Measurements from ENCODE around the gene ZSCAN4. TPM values are rescaled to one million over a fixed set of nuclear protein-coding genes. Genes with fewer than 3 reads are reported as not detected.

The ZSCAN4 gene
- total RNA-seq, 1 donor from 2014 or later: not detected

DNA sequence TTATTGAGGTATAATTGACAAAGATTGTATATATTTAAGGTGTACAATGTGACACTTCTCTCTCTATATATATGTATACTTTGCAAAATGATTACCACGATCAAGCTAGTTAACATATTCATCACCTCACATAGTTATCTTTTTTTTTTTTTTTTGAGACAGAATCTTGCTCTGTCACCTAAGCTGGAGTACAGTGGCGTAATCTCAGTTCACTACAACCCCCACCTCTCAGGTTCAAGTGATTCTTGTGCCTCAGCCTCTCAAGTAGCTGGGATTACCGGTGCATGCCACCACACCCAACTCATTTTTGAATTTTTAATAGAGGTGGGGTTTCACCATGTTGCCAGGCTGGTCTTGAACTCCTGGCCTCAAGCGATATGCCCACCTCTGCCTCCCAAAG, 3.7 kb downstream of the ZSCAN4 start:
- Histone ChIP-seq H3K4me1 (ENCODE audit: control insufficient read depth in 3 of 3, insufficient read depth in 3 of 3, low read length in 3 of 3) (no peaks in the 10 kb centered on the region), H3K36me3 (ENCODE audit: control insufficient read depth in 3 of 3, insufficient read depth in 3 of 3, low read length in 3 of 3) (no peaks in the 10 kb centered on the region), H3K27ac (ENCODE audit: low read depth, low read length) (no peak overlapping the region), H3K27me3 (ENCODE audit: control insufficient read depth in 3 of 3, insufficient read depth in 3 of 3, low read length in 3 of 3) (peaks cover 0 to 6% (median 0%) of the 10 kb centered on the region in 3 donors), H3K4me3 (ENCODE audit: low read length in 3 of 3) (no peak overlapping the region), H3K9me3 (ENCODE audit: control insufficient read depth in 3 of 3, low read length in 3 of 3) (peaks cover 0 to 2% (median 0%) of the 10 kb centered on the region in 3 donors), H3K9ac (ENCODE audit: low read depth in 1 of 3, low read length in 3 of 3) (no peak overlapping the region)

GRCh38 chr19:57675881-57676280, 7.1 kb downstream of the ZSCAN4 start:
- Histone ChIP-seq H3K9ac (ENCODE audit: low read depth in 1 of 3, low read length in 3 of 3) (no peak overlapping the region), H3K4me3 (ENCODE audit: low read length in 3 of 3) (no peak overlapping the region), H3K27me3 (ENCODE audit: control insufficient read depth in 3 of 3, insufficient read depth in 3 of 3, low read length in 3 of 3) (no peaks in the 10 kb centered on the region), H3K27ac (ENCODE audit: low read depth, low read length) (no peak overlapping the region), H3K4me1 (ENCODE audit: control insufficient read depth in 3 of 3, insufficient read depth in 3 of 3, low read length in 3 of 3) (no peaks in the 10 kb centered on the region), H3K9me3 (ENCODE audit: control insufficient read depth in 3 of 3, low read length in 3 of 3) (peaks cover 0 to 3% (median 2%) of the 10 kb centered on the region in 3 donors), H3K36me3 (ENCODE audit: control insufficient read depth in 3 of 3, insufficient read depth in 3 of 3, low read length in 3 of 3) (no peaks in the 10 kb centered on the region)

DNA sequence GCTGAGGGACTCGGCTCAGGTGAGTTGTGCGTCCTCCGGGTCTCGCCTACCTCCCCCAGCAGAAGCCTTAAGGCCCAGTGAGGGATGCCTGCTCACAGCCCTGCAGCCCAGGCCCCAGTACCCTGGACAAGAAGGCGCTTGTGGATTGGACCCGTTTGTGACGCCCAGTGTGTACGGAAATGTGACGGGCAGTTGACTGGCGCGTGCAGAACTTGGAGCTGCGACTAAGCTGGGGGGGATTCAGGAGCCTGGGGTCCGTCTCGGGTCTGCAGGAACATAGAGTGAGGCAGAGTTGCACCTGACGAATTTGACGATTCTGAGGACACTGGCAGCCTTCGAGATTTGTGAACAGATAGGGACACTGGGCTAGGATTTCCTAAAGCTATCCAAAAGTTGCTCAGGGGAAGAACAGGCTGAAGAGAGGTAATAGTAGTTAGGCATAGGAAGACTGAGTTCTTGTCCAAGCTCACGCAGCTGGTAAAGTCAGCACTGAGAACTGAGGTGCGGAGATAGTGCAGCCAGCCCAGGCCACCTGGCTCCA, 13.6 kb downstream of the ZSCAN4 start:
- Histone ChIP-seq H3K4me3 (ENCODE audit: low read length in 3 of 3) (peak overlapping the region; percentile 87 to 98 (median 98)), H3K9me3 (ENCODE audit: control insufficient read depth in 3 of 3, low read length in 3 of 3) (peaks cover 26 to 38% (median 31%) of the 10 kb centered on the region in 3 donors), H3K27ac (ENCODE audit: low read depth, low read length) (no peak overlapping the region), H3K9ac (ENCODE audit: low read depth in 1 of 3, low read length in 3 of 3) (peak overlapping the region; percentile 77 to 88 (median 79)), H3K27me3 (ENCODE audit: control insufficient read depth in 3 of 3, insufficient read depth in 3 of 3, low read length in 3 of 3) (no peaks in the 10 kb centered on the region), H3K36me3 (ENCODE audit: control insufficient read depth in 3 of 3, insufficient read depth in 3 of 3, low read length in 3 of 3) (peaks cover 33 to 41% (median 34%) of the 10 kb centered on the region in 3 donors), H3K4me1 (ENCODE audit: control insufficient read depth in 3 of 3, insufficient read depth in 3 of 3, low read length in 3 of 3) (peaks cover 9 to 24% (median 13%) of the 10 kb centered on the region in 3 donors)

GRCh38 chr19:57686727-57687126, 18.0 kb downstream of the ZSCAN4 start:
- peaks cover 44 to 56% (median 54%) of the 10 kb centered on the region in 3 donors for H3K9me3 ChIP-seq (ENCODE audit: control insufficient read depth in 3 of 3, low read length in 3 of 3)

GRCh38 chr19:57687363-57688010, 18.8 kb downstream of the ZSCAN4 start:
- peaks cover 7 to 18% (median 9%) of the 10 kb centered on the region in 3 donors for H3K4me1 ChIP-seq (ENCODE audit: control insufficient read depth in 3 of 3, insufficient read depth in 3 of 3, low read length in 3 of 3)
- no peak overlapping the region for H3K27ac ChIP-seq (ENCODE audit: low read depth, low read length)
- no peaks in the 10 kb centered on the region for H3K27me3 ChIP-seq (ENCODE audit: control insufficient read depth in 3 of 3, insufficient read depth in 3 of 3, low read length in 3 of 3)
- peaks cover 42 to 49% (median 46%) of the 10 kb centered on the region in 3 donors for H3K36me3 ChIP-seq (ENCODE audit: control insufficient read depth in 3 of 3, insufficient read depth in 3 of 3, low read length in 3 of 3)
- H3K4me3 ChIP-seq (ENCODE audit: low read length in 3 of 3): peak overlapping the region in 1 of 3 donors; percentile 25
- peaks cover 44 to 56% (median 54%) of the 10 kb centered on the region in 3 donors for H3K9me3 ChIP-seq (ENCODE audit: control insufficient read depth in 3 of 3, low read length in 3 of 3)
- H3K9ac ChIP-seq (ENCODE audit: low read depth in 1 of 3, low read length in 3 of 3): no peak overlapping the region

More at GRCh38 chr19:57686727-57687126, 18.0 kb downstream of the ZSCAN4 start:
- no peaks in the 10 kb centered on the region for H3K27me3 ChIP-seq (ENCODE audit: control insufficient read depth in 3 of 3, insufficient read depth in 3 of 3, low read length in 3 of 3)
- H3K4me3 ChIP-seq (ENCODE audit: low read length in 3 of 3): peak overlapping the region in 1 of 3 donors; percentile 25
- peaks cover 42 to 49% (median 46%) of the 10 kb centered on the region in 3 donors for H3K36me3 ChIP-seq (ENCODE audit: control insufficient read depth in 3 of 3, insufficient read depth in 3 of 3, low read length in 3 of 3)
- H3K4me1 ChIP-seq (ENCODE audit: control insufficient read depth in 3 of 3, insufficient read depth in 3 of 3, low read length in 3 of 3): peaks cover 9 to 24% (median 13%) of the 10 kb centered on the region in 3 donors
- H3K9ac ChIP-seq (ENCODE audit: low read depth in 1 of 3, low read length in 3 of 3): no peak overlapping the region
- no peak overlapping the region for H3K27ac ChIP-seq (ENCODE audit: low read depth, low read length)

DNA sequence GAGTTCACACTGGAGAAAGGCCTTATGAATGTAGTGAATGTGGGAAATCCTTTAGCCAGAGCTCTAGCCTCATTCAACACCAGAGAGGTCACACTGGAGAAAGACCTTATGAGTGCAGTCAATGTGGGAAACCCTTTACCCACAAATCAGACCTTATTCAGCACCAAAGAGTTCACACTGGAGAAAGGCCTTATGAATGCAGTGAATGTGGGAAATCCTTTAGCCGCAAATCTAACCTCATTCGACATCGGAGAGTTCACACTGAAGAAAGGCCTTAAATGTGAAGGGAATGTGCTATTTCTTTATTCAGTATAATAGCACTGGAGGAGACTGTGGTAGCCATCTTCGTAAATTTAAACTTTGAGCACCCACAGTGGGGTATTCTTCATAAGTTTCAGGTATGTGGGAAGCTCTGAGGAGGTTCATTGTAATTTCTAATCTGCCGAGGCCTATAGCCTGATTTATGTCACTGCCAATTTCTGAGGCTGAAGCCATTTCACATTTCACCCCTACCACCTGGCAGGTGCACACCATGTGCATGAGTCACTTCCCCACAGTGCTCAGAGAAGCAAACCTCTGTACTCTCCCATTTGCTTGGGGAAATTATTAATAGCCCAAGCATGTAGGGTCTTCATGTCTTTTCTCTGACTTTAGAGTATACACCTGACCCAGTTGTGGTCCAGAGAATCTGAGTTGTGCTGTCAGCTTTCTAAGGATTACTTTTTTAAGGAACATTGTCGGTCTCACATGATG, 19.5 kb downstream of the ZSCAN4 start:
- H3K27ac ChIP-seq (ENCODE audit: low read depth, low read length): no peak overlapping the region
- peaks cover 44 to 49% (median 46%) of the 10 kb centered on the region in 3 donors for H3K36me3 ChIP-seq (ENCODE audit: control insufficient read depth in 3 of 3, insufficient read depth in 3 of 3, low read length in 3 of 3)
- peaks cover 47 to 57% (median 56%) of the 10 kb centered on the region in 3 donors for H3K9me3 ChIP-seq (ENCODE audit: control insufficient read depth in 3 of 3, low read length in 3 of 3)
- no peaks in the 10 kb centered on the region for H3K27me3 ChIP-seq (ENCODE audit: control insufficient read depth in 3 of 3, insufficient read depth in 3 of 3, low read length in 3 of 3)
- H3K4me1 ChIP-seq (ENCODE audit: control insufficient read depth in 3 of 3, insufficient read depth in 3 of 3, low read length in 3 of 3): peaks cover 0 to 11% (median 3%) of the 10 kb centered on the region in 3 donors
- no peak overlapping the region for H3K9ac ChIP-seq (ENCODE audit: low read depth in 1 of 3, low read length in 3 of 3)
- peak overlapping the region in 1 of 3 donors; percentile 26 for H3K4me3 ChIP-seq (ENCODE audit: low read length in 3 of 3)

DNA sequence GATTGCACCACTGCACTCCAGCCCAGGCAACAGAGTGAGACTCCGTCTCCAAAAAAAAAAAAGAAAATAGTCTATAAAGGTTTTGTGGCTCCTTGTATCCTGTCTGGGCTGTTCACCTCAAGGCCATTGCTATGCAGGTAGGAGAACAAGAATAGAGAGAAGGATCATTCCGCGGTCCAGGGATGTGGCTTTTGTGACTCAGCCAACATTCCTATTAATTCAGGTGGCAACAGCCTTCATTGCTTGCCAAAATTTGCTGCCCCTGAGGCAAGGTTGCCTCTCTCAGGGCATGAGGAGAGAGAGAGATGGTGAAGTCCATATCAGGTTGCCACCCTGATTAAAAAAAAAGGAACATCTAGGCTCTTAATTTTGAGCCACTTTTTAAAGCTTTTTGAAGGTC, 21.0 kb downstream of the ZSCAN4 start:
- H3K36me3 ChIP-seq (ENCODE audit: control insufficient read depth in 3 of 3, insufficient read depth in 3 of 3, low read length in 3 of 3): peaks cover 33 to 39% (median 36%) of the 10 kb centered on the region in 3 donors
- H3K27me3 ChIP-seq (ENCODE audit: control insufficient read depth in 3 of 3, insufficient read depth in 3 of 3, low read length in 3 of 3): no peaks in the 10 kb centered on the region
- no peak overlapping the region for H3K27ac ChIP-seq (ENCODE audit: low read depth, low read length)

DNA sequence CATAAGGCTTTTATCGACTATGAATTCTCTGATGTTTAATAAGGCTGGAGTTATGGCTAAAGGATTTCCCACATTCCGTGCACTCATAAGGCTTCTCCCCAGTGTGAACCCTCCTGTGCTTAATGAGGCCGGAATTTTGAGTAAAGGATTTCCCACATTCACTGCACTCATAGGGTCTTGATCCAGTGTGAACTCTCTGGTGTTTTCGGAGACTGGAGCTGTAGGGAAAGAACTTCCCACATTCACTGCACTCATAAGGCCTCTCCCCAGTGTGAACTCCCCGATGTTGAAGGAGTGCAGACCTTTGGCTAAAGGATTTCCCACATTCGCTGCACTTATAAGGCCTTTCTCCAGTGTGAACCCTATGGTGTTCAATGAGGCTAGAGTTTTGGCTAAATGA, 32.9 kb downstream of the ZSCAN4 start:
- peaks cover 3 to 27% (median 6%) of the 10 kb centered on the region in 3 donors for H3K9me3 ChIP-seq (ENCODE audit: control insufficient read depth in 3 of 3, low read length in 3 of 3)
- H3K36me3 ChIP-seq (ENCODE audit: control insufficient read depth in 3 of 3, insufficient read depth in 3 of 3, low read length in 3 of 3): peaks cover 32 to 42% (median 41%) of the 10 kb centered on the region in 3 donors
- peak overlapping the region in 1 of 3 donors; percentile 25 for H3K4me3 ChIP-seq (ENCODE audit: low read length in 3 of 3)

More for the DNA sequence above, 21.0 kb downstream of the ZSCAN4 start:
- H3K4me1 ChIP-seq (ENCODE audit: control insufficient read depth in 3 of 3, insufficient read depth in 3 of 3, low read length in 3 of 3): no peaks in the 10 kb centered on the region
- no peak overlapping the region for H3K4me3 ChIP-seq (ENCODE audit: low read length in 3 of 3)
- H3K9me3 ChIP-seq (ENCODE audit: control insufficient read depth in 3 of 3, low read length in 3 of 3): peaks cover 42 to 48% (median 45%) of the 10 kb centered on the region in 3 donors
- no peak overlapping the region for H3K9ac ChIP-seq (ENCODE audit: low read depth in 1 of 3, low read length in 3 of 3)

DNA sequence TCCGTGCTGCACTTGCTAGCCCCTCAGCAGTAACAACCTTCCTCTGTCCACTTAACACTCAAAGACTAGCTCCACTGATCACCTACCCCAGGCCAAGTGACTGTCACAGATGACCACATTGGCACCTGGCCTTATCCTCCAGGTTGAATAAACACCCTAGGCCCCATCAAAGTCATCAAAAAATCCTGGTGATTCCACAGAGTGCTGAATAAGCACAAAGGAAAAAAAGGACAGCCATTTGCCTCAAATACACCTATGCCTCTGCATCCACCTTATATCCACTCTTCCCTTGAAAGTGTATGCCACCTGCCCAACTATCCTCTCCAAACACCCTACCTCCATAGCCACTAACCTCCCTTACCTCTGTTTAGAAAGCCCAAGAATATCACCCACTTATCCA, 37.6 kb downstream of the ZSCAN4 start:
- H3K9me3 ChIP-seq (ENCODE audit: control insufficient read depth in 3 of 3, low read length in 3 of 3): peaks cover 0 to 18% (median 3%) of the 10 kb centered on the region in 3 donors
- peaks cover 20 to 24% (median 24%) of the 10 kb centered on the region in 3 donors for H3K36me3 ChIP-seq (ENCODE audit: control insufficient read depth in 3 of 3, insufficient read depth in 3 of 3, low read length in 3 of 3)
- H3K27ac ChIP-seq (ENCODE audit: low read depth, low read length): no peak overlapping the region
- no peaks in the 10 kb centered on the region for H3K27me3 ChIP-seq (ENCODE audit: control insufficient read depth in 3 of 3, insufficient read depth in 3 of 3, low read length in 3 of 3)
- peak overlapping the region in 1 of 3 donors; percentile 23 for H3K4me3 ChIP-seq (ENCODE audit: low read length in 3 of 3)
- peaks cover 11 to 16% (median 12%) of the 10 kb centered on the region in 3 donors for H3K4me1 ChIP-seq (ENCODE audit: control insufficient read depth in 3 of 3, insufficient read depth in 3 of 3, low read length in 3 of 3)
- no peak overlapping the region for H3K9ac ChIP-seq (ENCODE audit: low read depth in 1 of 3, low read length in 3 of 3)

More for the DNA sequence above, 32.9 kb downstream of the ZSCAN4 start:
- no peak overlapping the region for H3K9ac ChIP-seq (ENCODE audit: low read depth in 1 of 3, low read length in 3 of 3)
- H3K27me3 ChIP-seq (ENCODE audit: control insufficient read depth in 3 of 3, insufficient read depth in 3 of 3, low read length in 3 of 3): no peaks in the 10 kb centered on the region
- H3K4me1 ChIP-seq (ENCODE audit: control insufficient read depth in 3 of 3, insufficient read depth in 3 of 3, low read length in 3 of 3): peaks cover 0 to 2% (median 0%) of the 10 kb centered on the region in 3 donors
- no peak overlapping the region for H3K27ac ChIP-seq (ENCODE audit: low read depth, low read length)

Data from skeletal muscle tissue (tissue), 4 donors.